GM19351 (cell line): ENCODE measurements around the gene EPO.
"Not testable (repeated sequence)": the region's sequence is repeated elsewhere in the genome, so short reads cannot be mapped to it uniquely, and the experiment has no call there.

ENCODE experiments used
- ATAC-seq: cut with Tn5 transposase; IDR thresholded peaks from one replicate; pipeline ENCODE4 v1.9.1; 2021; ENCODE audit warnings: mild to moderate bottlenecking, moderate library complexity; ENCODE audit not compliant: unreplicated experiment

The EPO gene

DNA sequence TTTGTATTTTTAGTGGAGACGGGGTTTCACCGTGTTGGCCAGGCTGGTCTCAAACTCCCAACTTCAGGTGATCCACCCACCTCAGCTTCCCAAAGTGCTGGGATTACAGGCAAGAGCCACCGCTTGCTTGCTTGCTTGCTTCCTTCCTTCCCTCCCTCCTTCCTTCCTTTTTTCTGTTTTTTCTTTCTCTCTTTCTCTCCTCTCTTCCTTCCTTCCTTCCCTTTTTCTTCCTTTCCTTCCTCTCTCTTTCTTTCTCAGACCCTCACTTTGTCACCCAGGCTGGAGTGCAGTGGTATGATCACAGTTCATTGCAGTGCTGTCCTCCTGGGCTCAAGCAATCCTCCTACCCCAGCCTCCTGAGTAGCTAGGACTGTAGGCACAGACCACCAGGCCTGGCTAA is 19.2 kb upstream of the EPO start:
- not testable (repeated sequence) for ATAC-seq

DNA sequence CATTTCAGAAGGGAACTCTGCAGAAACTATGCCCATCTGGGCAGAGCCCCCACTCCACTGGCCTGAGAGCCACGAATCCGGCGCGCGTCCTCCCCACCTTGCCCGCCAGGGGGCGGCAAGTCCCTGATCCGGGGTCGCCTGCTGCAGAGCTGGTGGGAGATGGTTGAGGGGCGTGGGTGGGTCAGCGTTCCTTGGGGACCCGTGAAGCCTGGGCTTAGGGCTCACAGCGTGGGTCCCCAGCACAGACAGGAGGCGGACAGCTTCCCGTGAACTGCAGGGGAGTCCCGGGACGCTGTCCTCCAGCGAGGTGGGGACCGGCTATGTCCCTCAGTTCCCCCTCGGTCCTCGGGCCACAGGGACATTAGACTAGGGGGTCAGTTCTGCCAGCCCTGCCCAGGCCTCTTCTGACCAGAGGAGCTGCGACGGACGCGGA is 14.9 kb upstream of the EPO start:
- peak; percentile 58 for ATAC-seq

DNA sequence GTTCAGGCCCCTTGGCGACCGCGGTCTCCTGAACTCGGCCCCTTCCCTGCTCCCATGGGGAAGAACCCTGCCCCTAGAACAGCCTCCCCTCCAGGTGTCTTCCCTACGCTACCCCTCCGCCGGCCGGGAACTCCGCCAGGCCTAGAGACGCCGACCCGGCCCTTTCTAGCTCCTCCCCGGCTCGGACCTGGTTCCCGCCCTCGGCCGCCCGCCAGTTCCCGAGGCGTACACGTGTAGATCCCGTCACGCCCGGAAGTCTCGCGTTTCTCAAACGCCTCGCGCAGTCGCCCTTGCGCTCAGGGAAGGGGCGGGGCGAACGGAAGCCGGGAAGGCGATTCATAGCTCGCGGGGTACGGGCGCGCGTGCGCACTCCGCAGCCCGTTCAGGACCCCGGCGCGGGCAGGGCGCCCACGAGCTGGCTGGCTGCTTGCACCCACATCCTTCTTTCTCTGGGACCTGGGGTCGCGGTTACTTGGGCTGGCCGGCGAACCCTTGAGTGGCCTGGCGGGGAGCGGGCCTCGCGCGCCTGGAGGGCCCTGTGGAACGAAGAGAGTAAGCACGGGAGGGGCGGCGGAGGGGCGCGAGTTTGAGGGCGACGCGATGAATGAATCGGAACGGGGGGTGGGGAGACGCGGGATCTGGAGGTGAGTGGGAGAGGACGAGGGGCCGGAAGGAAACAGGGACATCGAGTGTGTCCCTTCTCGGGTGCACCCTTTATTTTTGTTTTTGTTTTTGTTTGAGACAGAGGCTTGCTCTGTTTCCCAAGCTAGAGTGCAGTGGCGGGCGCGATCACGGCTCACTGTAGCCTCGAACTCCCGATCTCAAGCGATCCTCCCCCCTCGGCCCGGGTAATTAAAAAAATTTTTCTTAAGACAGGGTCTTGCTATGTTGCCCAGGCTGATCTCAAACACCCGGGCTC is 14.3 kb upstream of the EPO start, which contains the start of gene POP7:
Gene POP7 (plus strand): TSS at position 369 of the 919 bp plus-strand sequence. CDS start 710 bp downstream, outside the sequence.
- ATAC-seq, result peak; percentile 84

DNA sequence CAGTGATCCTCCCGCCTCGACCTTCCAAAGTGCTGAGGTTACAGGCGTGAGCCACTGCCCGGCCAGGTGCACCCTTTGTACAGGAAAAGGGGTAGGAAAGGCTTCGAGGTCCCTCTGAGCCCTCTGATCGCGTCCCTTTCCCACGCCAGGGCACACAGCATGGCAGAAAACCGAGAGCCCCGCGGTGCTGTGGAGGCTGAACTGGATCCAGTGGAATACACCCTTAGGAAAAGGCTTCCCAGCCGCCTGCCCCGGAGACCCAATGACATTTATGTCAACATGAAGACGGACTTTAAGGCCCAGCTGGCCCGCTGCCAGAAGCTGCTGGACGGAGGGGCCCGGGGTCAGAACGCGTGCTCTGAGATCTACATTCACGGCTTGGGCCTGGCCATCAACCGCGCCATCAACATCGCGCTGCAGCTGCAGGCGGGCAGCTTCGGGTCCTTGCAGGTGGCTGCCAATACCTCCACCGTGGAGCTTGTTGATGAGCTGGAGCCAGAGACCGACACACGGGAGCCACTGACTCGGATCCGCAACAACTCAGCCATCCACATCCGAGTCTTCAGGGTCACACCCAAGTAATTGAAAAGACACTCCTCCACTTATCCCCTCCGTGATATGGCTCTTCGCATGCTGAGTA is 13.5 kb upstream of the EPO start:
- no peak for ATAC-seq

DNA sequence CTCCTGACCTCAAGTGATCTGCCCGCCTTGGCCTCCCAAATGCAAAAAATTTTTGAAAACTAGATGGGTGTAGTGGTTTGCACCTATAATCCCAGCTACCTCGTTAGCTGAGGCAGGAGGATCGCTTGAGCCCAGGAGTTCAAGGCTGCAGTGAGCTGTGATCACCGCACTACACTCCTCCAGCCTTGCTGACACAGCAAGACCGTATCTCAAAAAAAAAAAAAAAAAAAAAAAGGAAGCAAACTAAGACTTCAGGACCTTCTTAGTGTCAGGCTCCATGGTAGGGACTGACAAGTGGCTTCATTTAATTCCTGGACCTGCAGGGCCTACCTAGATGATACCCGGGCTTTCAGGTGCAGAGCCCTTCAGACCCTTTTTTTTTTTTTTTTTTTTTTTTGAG is 11.9 kb upstream of the EPO start:
- ATAC-seq, result no peak

DNA sequence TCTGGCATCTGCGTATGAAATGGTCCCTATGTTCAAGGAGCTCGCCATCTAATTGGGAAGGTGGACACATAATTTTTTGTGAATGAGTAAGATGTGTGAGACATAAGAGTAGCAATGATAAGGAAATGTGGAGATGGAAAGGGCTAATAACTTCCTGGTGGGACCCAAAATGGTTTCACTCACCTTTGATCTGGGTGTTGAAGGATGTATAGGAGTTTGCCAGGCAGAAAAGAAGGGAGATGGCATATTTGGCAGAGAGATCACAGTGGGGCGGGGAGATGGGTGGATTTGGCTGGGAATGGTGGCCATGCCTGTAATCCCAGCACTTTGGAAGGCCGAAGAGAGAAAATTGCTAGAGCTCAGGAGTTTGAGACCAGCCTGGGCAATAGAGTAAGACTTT is 9.8 kb upstream of the EPO start:
- no peak for ATAC-seq

DNA sequence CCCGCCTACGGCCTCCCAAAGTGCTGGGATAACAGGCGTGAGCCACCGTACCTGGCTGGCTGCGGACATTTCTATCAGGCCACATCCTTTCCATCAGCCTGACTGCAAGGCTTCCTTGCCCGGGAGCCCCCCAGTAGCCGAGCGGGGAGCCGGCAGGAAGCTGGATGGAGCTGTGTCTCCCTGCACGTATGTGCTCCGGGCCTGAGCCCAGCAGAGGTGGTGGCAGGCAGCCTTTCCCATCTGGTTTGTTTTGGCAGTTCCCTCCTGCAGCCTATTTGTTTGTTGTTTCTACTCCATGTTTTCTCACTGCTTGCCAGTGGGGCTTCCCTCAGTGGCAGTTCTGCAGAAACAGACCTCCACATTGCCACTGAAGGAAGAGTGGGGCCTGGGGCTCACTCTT is 8.9 kb upstream of the EPO start:
- no peak for ATAC-seq

DNA sequence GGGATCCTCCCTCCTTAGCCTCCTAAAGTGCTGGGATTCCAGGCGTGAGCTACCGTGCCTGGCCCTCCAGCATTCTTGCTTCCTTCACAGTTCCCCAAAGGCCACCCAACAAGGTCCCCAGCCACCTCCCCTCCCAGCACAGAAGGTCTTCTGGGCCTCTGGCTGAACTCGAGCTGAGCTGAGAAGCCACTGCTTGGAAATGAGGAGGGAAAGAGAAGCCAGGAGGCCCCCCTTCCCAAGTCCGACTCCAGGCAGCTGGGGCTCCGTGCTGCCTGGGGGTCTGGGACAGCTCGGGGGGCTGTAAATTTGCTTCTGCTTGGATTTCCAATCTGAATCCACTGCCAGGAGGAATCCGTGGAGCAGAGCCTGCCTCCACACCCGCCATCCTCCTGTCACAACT is 5.5 kb upstream of the EPO start:
- no peak for ATAC-seq

DNA sequence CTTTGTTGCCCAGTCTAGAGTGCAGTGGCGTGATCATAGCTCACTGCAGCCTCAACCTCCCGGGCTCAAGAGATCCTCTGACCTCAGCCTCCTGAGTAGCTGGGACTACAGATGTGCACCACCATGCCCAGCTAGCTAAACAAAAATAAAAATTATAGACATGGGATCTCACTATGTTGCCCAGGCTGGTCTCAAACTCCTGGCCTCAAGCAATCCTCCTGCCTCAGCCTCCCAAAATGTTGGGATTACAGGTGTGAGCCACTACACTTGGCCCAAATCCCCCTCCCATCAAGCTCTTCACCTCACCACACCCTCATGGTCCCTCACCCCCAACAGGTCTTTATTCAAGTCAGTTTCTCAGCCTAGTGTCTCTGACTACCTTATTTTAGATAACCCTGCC is 3.2 kb upstream of the EPO start:
- ATAC-seq, result not testable (repeated sequence)

DNA sequence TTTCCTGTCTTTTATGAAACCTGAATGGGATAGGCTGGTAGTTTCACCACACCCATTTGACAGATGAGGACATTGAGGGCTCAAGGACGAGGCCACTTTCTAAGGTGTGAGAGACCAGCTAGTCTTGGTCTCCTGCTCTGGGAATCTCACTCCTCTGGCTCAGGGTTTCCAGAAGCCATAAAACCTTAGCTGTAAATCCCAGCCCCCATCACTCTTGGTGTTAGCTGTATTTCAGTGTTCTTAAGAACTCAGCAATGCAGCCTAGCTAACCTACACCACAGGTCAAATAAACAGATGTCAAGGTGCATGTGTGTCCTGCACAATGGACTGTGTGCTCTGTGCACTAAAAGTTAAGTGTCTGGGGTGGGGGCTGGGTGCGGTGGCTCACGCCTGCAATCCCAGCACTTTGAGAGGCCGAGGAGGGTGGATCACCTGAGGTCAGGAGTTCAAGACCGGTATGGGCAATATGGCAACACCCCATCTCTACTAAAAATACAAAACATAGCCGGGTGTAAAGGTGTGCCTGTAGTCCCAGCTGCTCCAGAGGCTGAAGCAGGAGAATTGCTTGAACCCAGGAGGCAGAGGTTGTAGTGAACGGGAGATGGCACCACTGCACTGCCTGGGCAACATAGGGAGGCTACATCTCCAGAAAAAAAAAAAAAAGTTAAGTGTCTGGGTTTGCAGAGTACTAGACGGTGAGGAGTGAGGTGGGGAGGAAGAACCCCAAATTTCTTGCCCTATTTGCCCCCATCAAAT is 567 bp upstream of the EPO start:
- no peak for ATAC-seq

DNA sequence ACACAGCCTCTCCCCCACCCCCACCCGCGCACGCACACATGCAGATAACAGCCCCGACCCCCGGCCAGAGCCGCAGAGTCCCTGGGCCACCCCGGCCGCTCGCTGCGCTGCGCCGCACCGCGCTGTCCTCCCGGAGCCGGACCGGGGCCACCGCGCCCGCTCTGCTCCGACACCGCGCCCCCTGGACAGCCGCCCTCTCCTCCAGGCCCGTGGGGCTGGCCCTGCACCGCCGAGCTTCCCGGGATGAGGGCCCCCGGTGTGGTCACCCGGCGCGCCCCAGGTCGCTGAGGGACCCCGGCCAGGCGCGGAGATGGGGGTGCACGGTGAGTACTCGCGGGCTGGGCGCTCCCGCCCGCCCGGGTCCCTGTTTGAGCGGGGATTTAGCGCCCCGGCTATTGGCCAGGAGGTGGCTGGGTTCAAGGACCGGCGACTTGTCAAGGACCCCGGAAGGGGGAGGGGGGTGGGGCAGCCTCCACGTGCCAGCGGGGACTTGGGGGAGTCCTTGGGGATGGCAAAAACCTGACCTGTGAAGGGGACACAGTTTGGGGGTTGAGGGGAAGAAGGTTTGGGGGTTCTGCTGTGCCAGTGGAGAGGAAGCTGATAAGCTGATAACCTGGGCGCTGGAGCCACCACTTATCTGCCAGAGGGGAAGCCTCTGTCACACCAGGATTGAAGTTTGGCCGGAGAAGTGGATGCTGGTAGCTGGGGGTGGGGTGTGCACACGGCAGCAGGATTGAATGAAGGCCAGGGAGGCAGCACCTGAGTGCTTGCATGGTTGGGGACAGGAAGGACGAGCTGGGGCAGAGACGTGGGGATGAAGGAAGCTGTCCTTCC is 620 bp downstream of the EPO start:
- ATAC-seq, result no peak

DNA sequence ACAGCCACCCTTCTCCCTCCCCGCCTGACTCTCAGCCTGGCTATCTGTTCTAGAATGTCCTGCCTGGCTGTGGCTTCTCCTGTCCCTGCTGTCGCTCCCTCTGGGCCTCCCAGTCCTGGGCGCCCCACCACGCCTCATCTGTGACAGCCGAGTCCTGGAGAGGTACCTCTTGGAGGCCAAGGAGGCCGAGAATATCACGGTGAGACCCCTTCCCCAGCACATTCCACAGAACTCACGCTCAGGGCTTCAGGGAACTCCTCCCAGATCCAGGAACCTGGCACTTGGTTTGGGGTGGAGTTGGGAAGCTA is 1.2 kb downstream of the EPO start:
- ATAC-seq, result no peak

DNA sequence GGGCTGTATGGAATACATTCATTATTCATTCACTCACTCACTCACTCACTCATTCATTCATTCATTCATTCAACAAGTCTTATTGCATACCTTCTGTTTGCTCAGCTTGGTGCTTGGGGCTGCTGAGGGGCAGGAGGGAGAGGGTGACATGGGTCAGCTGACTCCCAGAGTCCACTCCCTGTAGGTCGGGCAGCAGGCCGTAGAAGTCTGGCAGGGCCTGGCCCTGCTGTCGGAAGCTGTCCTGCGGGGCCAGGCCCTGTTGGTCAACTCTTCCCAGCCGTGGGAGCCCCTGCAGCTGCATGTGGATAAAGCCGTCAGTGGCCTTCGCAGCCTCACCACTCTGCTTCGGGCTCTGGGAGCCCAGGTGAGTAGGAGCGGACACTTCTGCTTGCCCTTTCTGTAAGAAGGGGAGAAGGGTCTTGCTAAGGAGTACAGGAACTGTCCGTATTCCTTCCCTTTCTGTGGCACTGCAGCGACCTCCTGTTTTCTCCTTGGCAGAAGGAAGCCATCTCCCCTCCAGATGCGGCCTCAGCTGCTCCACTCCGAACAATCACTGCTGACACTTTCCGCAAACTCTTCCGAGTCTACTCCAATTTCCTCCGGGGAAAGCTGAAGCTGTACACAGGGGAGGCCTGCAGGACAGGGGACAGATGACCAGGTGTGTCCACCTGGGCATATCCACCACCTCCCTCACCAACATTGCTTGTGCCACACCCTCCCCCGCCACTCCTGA is 2.4 kb downstream of the EPO start:
- ATAC-seq, result no peak

DNA sequence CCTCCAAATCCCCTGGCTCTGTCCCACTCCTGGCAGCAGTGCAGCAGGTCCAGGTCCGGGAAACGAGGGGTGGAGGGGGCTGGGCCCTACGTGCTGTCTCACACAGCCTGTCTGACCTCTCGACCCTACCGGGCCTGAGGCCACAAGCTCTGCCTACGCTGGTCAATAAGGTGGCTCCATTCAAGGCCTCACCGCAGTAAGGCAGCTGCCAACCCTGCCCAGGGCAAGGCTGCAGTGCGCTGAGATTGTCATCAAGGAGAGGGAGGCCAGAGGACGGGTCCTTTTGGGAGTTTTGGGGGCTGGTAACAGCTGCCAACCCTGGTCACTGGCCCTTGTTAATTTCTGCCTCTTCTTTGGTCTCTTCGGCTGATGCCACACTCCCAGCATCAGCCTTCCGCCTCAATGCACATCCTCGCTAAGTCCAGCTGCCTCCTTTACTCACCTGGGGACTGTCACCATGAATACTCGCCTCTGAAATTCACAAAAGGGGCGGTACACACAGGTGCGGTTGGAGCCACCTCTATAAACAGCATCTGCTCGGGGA is 3.5 kb downstream of the EPO start:
- no peak for ATAC-seq

DNA sequence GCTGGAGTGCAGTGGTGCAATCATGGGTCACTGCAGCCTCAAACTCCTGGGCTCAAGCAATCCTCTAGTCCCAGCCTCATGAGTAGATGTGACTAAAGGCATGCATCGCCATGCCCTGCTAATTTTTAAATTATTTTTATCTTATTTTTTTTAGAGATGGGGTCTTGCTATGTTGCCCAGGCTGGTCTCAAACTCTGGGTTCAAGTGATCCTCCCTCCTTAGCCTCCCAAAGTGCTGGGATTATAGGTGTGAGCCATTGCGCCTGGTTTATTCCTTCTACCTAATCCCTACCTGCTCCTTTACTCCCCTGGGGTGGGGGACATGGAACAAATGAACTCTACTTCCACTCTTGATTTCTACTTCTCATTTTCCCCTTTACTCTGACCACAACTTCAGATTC is 4.1 kb downstream of the EPO start:
- ATAC-seq, result not testable (repeated sequence)

DNA sequence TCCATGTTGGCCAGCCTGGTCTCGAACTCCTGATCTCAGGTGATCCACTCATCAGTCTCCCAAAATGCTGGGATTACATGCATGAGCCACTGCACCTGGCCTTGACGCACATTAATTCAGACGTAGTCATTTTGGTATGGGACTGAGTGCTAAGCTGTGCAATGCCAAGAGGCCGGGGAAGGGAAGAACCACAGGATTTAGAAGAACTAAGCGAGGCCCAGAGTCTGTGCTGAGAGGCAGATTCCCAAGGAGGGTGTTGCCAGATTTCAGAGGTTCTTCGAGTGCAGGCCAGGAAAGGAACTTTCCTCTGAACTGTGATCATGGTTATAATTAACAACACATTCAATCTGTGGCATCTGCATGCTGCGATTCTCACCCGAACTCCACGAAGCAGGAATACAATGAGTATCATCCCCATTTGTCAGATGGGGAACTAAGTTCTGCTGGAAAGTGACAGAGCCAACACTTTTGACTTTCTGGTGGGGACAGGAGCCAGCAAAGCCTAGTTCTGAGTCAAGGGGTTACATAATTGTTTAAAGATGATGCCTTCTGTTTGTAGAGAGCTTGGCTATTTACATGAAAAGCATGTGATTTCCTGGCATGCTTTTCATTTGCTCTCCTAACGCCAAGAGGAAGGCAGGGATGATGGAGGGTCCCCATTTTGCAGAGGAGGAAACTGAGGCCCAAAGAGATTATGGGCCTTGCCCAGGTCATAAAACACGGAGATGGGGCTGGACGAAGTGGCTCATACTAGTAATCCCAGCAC is 6.9 kb downstream of the EPO start:
- ATAC-seq, result no peak

DNA sequence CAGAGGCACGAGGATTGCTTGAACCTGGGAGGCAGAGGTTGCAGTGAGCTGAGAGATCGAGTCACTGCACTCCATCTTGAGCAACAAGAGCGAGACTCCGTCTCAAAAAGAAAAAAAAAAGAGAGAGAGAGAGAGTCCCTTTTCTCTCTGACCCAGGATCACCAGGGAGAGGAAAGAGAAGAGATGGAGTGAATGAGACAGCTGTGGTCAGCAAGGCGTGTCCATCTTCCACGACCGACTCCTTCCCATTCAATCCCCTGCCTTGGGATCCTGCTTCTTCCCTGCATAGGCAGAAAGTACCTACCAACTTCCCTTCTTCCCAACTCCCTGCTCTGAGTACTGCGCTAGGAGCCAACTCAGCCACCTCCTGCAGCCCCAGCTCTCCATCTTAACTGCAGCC is 7.9 kb downstream of the EPO start:
- ATAC-seq, result no peak

DNA sequence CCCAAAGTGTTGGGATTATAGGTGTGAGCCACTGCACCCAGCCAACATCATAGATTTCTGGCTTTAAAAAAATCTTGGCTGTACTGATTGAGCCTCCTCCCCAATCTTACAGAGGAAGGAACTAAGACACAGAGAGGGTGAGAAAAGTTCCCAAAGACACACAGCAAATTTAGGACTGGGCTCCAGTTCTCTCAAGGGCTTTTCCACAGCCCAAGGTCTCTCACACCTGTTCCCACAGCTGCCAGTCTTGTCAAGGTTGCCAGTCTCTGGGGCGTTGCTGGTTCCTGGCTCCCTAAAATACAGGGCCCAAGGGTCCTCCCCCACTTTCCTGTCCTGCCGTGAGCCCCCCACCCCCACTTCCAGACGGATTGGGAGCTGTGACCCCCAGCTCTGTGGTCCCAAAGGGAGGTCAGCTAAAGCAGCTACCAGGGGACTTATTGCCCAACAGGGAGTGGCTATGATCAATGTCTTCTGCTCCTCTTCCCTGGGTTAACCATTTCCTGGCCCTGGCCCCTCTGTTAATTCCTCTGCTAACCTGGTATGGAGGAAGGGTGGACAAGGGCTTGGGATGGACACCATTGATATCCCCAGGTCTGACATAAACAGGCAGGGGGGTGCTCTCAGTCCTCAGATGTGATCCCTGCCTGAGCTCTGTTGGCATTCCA is 10.0 kb downstream of the EPO start:
- ATAC-seq, result no peak
